ENCODE measurements around the gene FXR1.
"Not testable (repeated sequence)": the region's sequence is repeated elsewhere in the genome, so short reads cannot be mapped to it uniquely, and the experiment has no call there.

FXR1 gene

GRCh38 chr3:180912304-180913296 lies at the start of gene FXR1:
Gene FXR1, plus strand, starts transcription at chr3:180912670. Its CDS starts 16 bp downstream, at chr3:180912686.
- H3K9me3 ChIP-seq (ENCODE audit: control insufficient read depth, insufficient read depth, low read length) = no peaks in the 10 kb centered on the region
- H3K36me3 ChIP-seq (ENCODE audit: insufficient read depth, low read length) = peaks cover 8% of the 10 kb centered on the region; the same call in 1 of the 2 replicates
- peak within 1 kb of the TSS; percentile 97 for H3K9ac ChIP-seq (ENCODE audit: low read depth, low read length)
- H3K4me1 ChIP-seq (ENCODE audit: insufficient read depth, low read length) = 0 out of 2 replicates have a peak, but pooled peaks cover 8% of the 10 kb centered on the region

GRCh38 chr3:180870008-180870699 lies 42.3 kb upstream of the FXR1 start:
- Histone ChIP-seq H3K9ac (ENCODE audit: low read depth, low read length) (peak overlapping the region; percentile 33; the same call in 1 of the 2 replicates), H3K4me1 (ENCODE audit: insufficient read depth, low read length) (peaks cover 2% of the 10 kb centered on the region; the same call in 1 of the 2 replicates), H3K9me3 (ENCODE audit: control insufficient read depth, insufficient read depth, low read length) (no peaks in the 10 kb centered on the region; the same call in 1 of the 2 replicates), H3K36me3 (ENCODE audit: insufficient read depth, low read length) (no peaks in the 10 kb centered on the region)

GRCh38 chr3:180871901-180872300 lies 40.6 kb upstream of the FXR1 start:
- H3K4me1 ChIP-seq (ENCODE audit: insufficient read depth, low read length) = peaks cover 7% of the 10 kb centered on the region; the same call in 1 of the 2 replicates
- no peaks in the 10 kb centered on the region; the same call in 1 of the 2 replicates for H3K9me3 ChIP-seq (ENCODE audit: control insufficient read depth, insufficient read depth, low read length)
- no peaks in the 10 kb centered on the region for H3K36me3 ChIP-seq (ENCODE audit: insufficient read depth, low read length)
- no peak overlapping the region for H3K9ac ChIP-seq (ENCODE audit: low read depth, low read length)

GRCh38 chr3:180872430-180872829 lies 40.0 kb upstream of the FXR1 start:
- not testable (repeated sequence) for H3K9ac ChIP-seq (ENCODE audit: low read depth, low read length); H3K36me3 ChIP-seq (ENCODE audit: insufficient read depth, low read length); H3K4me1 ChIP-seq (ENCODE audit: insufficient read depth, low read length); H3K9me3 ChIP-seq (ENCODE audit: control insufficient read depth, insufficient read depth, low read length)

GRCh38 chr3:180875124-180875698 lies 37.3 kb upstream of the FXR1 start:
- no peak overlapping the region for H3K9ac ChIP-seq (ENCODE audit: low read depth, low read length)
- H3K4me1 ChIP-seq (ENCODE audit: insufficient read depth, low read length) = peaks cover 7% of the 10 kb centered on the region; the same call in 1 of the 2 replicates
- no peaks in the 10 kb centered on the region for H3K36me3 ChIP-seq (ENCODE audit: insufficient read depth, low read length)
- H3K9me3 ChIP-seq (ENCODE audit: control insufficient read depth, insufficient read depth, low read length) = no peaks in the 10 kb centered on the region

GRCh38 chr3:180881065-180881801 lies 31.2 kb upstream of the FXR1 start:
- no peak overlapping the region for H3K9ac ChIP-seq (ENCODE audit: low read depth, low read length)
- H3K36me3 ChIP-seq (ENCODE audit: insufficient read depth, low read length) = no peaks in the 10 kb centered on the region
- H3K9me3 ChIP-seq (ENCODE audit: control insufficient read depth, insufficient read depth, low read length) = no peaks in the 10 kb centered on the region
- peaks cover 4% of the 10 kb centered on the region; the same call in 1 of the 2 replicates for H3K4me1 ChIP-seq (ENCODE audit: insufficient read depth, low read length)

GRCh38 chr3:180882115-180882514 lies 30.4 kb upstream of the FXR1 start:
- H3K36me3 ChIP-seq (ENCODE audit: insufficient read depth, low read length) = no peaks in the 10 kb centered on the region
- no peaks in the 10 kb centered on the region for H3K9me3 ChIP-seq (ENCODE audit: control insufficient read depth, insufficient read depth, low read length)
- H3K4me1 ChIP-seq (ENCODE audit: insufficient read depth, low read length) = peaks cover 4% of the 10 kb centered on the region; the same call in 1 of the 2 replicates
- no peak overlapping the region for H3K9ac ChIP-seq (ENCODE audit: low read depth, low read length)

- no peak overlapping the region for H3K9ac ChIP-seq (ENCODE audit: low read depth, low read length)
- H3K36me3 ChIP-seq (ENCODE audit: insufficient read depth, low read length) = no peaks in the 10 kb centered on the region
- H3K4me1 ChIP-seq (ENCODE audit: insufficient read depth, low read length) = peaks cover 4% of the 10 kb centered on the region; the same call in 1 of the 2 replicates
- H3K9me3 ChIP-seq (ENCODE audit: control insufficient read depth, insufficient read depth, low read length) = no peaks in the 10 kb centered on the region; the same call in 1 of the 2 replicates
Measured at GRCh38 chr3:180888992-180889560, 23.4 kb upstream of the FXR1 start.

GRCh38 chr3:180898572-180898971 lies 13.9 kb upstream of the FXR1 start:
- H3K9me3 ChIP-seq (ENCODE audit: control insufficient read depth, insufficient read depth, low read length) = peaks cover 6% of the 10 kb centered on the region; the same call in 1 of the 2 replicates
- no peak overlapping the region for H3K9ac ChIP-seq (ENCODE audit: low read depth, low read length)
- no peaks in the 10 kb centered on the region for H3K4me1 ChIP-seq (ENCODE audit: insufficient read depth, low read length)
- no peaks in the 10 kb centered on the region for H3K36me3 ChIP-seq (ENCODE audit: insufficient read depth, low read length)

GRCh38 chr3:180909369-180910127 lies 2.9 kb upstream of the FXR1 start:
- H3K9ac ChIP-seq (ENCODE audit: low read depth, low read length) = no peak overlapping the region
- 0 out of 2 replicates have a peak, but pooled peaks cover 6% of the 10 kb centered on the region for H3K4me1 ChIP-seq (ENCODE audit: insufficient read depth, low read length)
- peaks cover 3% of the 10 kb centered on the region; the same call in 1 of the 2 replicates for H3K9me3 ChIP-seq (ENCODE audit: control insufficient read depth, insufficient read depth, low read length)
- H3K36me3 ChIP-seq (ENCODE audit: insufficient read depth, low read length) = no peaks in the 10 kb centered on the region

- Histone ChIP-seq H3K9ac (ENCODE audit: low read depth, low read length) (no peak overlapping the region), H3K9me3 (ENCODE audit: control insufficient read depth, insufficient read depth, low read length) (peaks cover 2% of the 10 kb centered on the region; the same call in 1 of the 2 replicates), H3K36me3 (ENCODE audit: insufficient read depth, low read length) (peaks cover 5% of the 10 kb centered on the region; the same call in 1 of the 2 replicates), H3K4me1 (ENCODE audit: insufficient read depth, low read length) (0 out of 2 replicates have a peak, but pooled peaks cover 8% of the 10 kb centered on the region)
Measured at GRCh38 chr3:180910823-180911222, 1.6 kb upstream of the FXR1 start.

GRCh38 chr3:180911876-180912303 lies 580 bp upstream of the FXR1 start:
- H3K36me3 ChIP-seq (ENCODE audit: insufficient read depth, low read length) = peaks cover 6% of the 10 kb centered on the region; the same call in 1 of the 2 replicates
- H3K9me3 ChIP-seq (ENCODE audit: control insufficient read depth, insufficient read depth, low read length) = no peaks in the 10 kb centered on the region

More at GRCh38 chr3:180911876-180912303, 580 bp upstream of the FXR1 start:
- peak overlapping the region; percentile 97 for H3K9ac ChIP-seq (ENCODE audit: low read depth, low read length)
- 0 out of 2 replicates have a peak, but pooled peaks cover 8% of the 10 kb centered on the region for H3K4me1 ChIP-seq (ENCODE audit: insufficient read depth, low read length)

Data from ES-I3 (cell line).